ENCODE results near the gene TXNRD2. TPM values are rescaled to one million over a fixed set of nuclear protein-coding genes. Genes with fewer than 3 reads are reported as not detected.

The TXNRD2 gene
- total RNA-seq, 4 donors from 2014 or later = 19.5 to 34.5 (median 25.6) TPM

- H3K27ac ChIP-seq = no peak overlapping the region
- H3K36me3 ChIP-seq = no peaks in the 10 kb centered on the region
- no peak overlapping the region for H3K4me3 ChIP-seq (replicated peaks in 1 of 3)
- DNase-seq = peak in 1 of 2 donors; percentile 35
- peaks cover 0 to 10% of the 10 kb centered on the region in 2 donors for H3K4me1 ChIP-seq
- intact Hi-C loops (cut with DNase I) = no loop called here
- no peaks in the 10 kb centered on the region for H3K9me3 ChIP-seq
- 64 to 75% methylated on average over 26 to 27 of the region's 27 CpGs for WGBS, 2 donors
- H3K27me3 ChIP-seq = no peaks in the 10 kb centered on the region
- no peak for TF ChIP-seq CTCF (IDR thresholded peaks at IDR 0.05)
- no peak for TF ChIP-seq POLR2A (IDR thresholded peaks at IDR 0.05)
Observed at GRCh38 chr22:19880786-19881569, 60.6 kb downstream of the TXNRD2 start.

- H3K27ac ChIP-seq = no peak overlapping the region
Observed at GRCh38 chr22:19879992-19880785, 61.4 kb downstream of the TXNRD2 start.

GRCh38 chr22:19879643-19879991 is 62.0 kb downstream of the TXNRD2 start:
- TF ChIP-seq POLR2A (IDR thresholded peaks at IDR 0.05) = no peak
- no peak for TF ChIP-seq CTCF (IDR thresholded peaks at IDR 0.05)
- H3K9me3 ChIP-seq = no peaks in the 10 kb centered on the region
- DNase-seq = no peak
- no peak overlapping the region for H3K27ac ChIP-seq
- no peak overlapping the region for H3K4me3 ChIP-seq (replicated peaks in 1 of 3)
- intact Hi-C loops (cut with DNase I) = no loop called here
- no peaks in the 10 kb centered on the region for H3K36me3 ChIP-seq
- WGBS, 2 donors = 67 to 91% methylated on average over 3 to 4 of the region's 4 CpGs
- no peaks in the 10 kb centered on the region for H3K27me3 ChIP-seq
- H3K4me1 ChIP-seq = peaks cover 11 to 20% of the 10 kb centered on the region in 2 donors

More at GRCh38 chr22:19879992-19880785, 61.4 kb downstream of the TXNRD2 start:
- TF ChIP-seq POLR2A (IDR thresholded peaks at IDR 0.05) (no peak), CTCF (IDR thresholded peaks at IDR 0.05) (no peak)
- Histone ChIP-seq H3K4me3 (replicated peaks in 1 of 3) (no peak overlapping the region), H3K36me3 (no peaks in the 10 kb centered on the region), H3K4me1 (peaks cover 5 to 15% of the 10 kb centered on the region in 2 donors), H3K9me3 (no peaks in the 10 kb centered on the region), H3K27me3 (no peaks in the 10 kb centered on the region)
- WGBS, 2 donors = 90 to 95% methylated on average over 18 to 23 of the region's 34 CpGs
- intact Hi-C loops (cut with DNase I) = no loop called here
- DNase-seq = peak; percentile 0 to 1

- intact Hi-C loops (cut with DNase I) = no loop called here
- no peaks in the 10 kb centered on the region for H3K27me3 ChIP-seq
- no peaks in the 10 kb centered on the region for H3K9me3 ChIP-seq
- peaks cover 13 to 24% of the 10 kb centered on the region in 2 donors for H3K4me1 ChIP-seq
- no peak for TF ChIP-seq POLR2A (IDR thresholded peaks at IDR 0.05)
- no peak for TF ChIP-seq CTCF (IDR thresholded peaks at IDR 0.05)
- H3K27ac ChIP-seq = no peak overlapping the region
- DNase-seq = peak in 1 of 2 donors; percentile 0
- WGBS, 2 donors = 80 to 86% methylated on average over 8 to 13 of the region's 13 CpGs
- H3K4me3 ChIP-seq (replicated peaks in 1 of 3) = no peak overlapping the region
- H3K36me3 ChIP-seq = no peaks in the 10 kb centered on the region
Observed at GRCh38 chr22:19879246-19879570, 62.4 kb downstream of the TXNRD2 start.

All from thyroid gland (tissue), 4 donors.